ENCODE results near the gene CD37.
"Not testable (repeated sequence)": the region's sequence is repeated elsewhere in the genome, so short reads cannot be mapped to it uniquely, and the experiment has no call there.

GRCh38 chr19:49325756-49326155 is 9.4 kb upstream of the CD37 start:
- TF ChIP-seq, protein P1, sequence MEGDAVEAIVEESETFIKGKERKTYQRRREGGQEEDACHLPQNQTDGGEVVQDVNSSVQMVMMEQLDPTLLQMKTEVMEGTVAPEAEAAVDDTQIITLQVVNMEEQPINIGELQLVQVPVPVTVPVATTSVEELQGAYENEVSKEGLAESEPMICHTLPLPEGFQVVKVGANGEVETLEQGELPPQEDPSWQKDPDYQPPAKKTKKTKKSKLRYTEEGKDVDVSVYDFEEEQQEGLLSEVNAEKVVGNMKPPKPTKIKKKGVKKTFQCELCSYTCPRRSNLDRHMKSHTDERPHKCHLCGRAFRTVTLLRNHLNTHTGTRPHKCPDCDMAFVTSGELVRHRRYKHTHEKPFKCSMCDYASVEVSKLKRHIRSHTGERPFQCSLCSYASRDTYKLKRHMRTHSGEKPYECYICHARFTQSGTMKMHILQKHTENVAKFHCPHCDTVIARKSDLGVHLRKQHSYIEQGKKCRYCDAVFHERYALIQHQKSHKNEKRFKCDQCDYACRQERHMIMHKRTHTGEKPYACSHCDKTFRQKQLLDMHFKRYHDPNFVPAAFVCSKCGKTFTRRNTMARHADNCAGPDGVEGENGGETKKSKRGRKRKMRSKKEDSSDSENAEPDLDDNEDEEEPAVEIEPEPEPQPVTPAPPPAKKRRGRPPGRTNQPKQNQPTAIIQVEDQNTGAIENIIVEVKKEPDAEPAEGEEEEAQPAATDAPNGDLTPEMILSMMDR (IDR thresholded peaks at IDR 0.05 in 2 of 3, conservative IDR thresholded peaks at IDR 0.05 in 1 of 3; ENCODE audit: borderline replicate concordance in 1 of 3, insufficient read depth in 1 of 3, low read depth in 2 of 3, low read length in 2 of 3) = not testable (repeated sequence)
- TF ChIP-seq POLR2A (IDR thresholded peaks at IDR 0.05; ENCODE audit: borderline replicate concordance, extremely low read depth, insufficient read depth, insufficient read length); EZH2 (IDR thresholded peaks at IDR 0.05); RAD21 (IDR thresholded peaks at IDR 0.05; ENCODE audit: low read depth); POLR2AphosphoS5 (IDR thresholded peaks at IDR 0.05; ENCODE audit: low read depth, low read length); JUND (IDR thresholded peaks at IDR 0.05); EZH2phosphoT487 (IDR thresholded peaks at IDR 0.05; ENCODE audit: borderline replicate concordance); TCF7L2 (IDR thresholded peaks at IDR 0.05; ENCODE audit: borderline replicate concordance, extremely low read depth, insufficient read depth, insufficient read length); ZNF274 (IDR thresholded peaks at IDR 0.05; ENCODE audit: low read depth, low read length); YY1 (IDR thresholded peaks at IDR 0.05; ENCODE audit: extremely low read depth, insufficient replicate concordance, low read depth, low read length); SP1 (IDR thresholded peaks at IDR 0.05; ENCODE audit: low read depth): not testable (repeated sequence)
- TF ChIP-seq, protein P2, sequence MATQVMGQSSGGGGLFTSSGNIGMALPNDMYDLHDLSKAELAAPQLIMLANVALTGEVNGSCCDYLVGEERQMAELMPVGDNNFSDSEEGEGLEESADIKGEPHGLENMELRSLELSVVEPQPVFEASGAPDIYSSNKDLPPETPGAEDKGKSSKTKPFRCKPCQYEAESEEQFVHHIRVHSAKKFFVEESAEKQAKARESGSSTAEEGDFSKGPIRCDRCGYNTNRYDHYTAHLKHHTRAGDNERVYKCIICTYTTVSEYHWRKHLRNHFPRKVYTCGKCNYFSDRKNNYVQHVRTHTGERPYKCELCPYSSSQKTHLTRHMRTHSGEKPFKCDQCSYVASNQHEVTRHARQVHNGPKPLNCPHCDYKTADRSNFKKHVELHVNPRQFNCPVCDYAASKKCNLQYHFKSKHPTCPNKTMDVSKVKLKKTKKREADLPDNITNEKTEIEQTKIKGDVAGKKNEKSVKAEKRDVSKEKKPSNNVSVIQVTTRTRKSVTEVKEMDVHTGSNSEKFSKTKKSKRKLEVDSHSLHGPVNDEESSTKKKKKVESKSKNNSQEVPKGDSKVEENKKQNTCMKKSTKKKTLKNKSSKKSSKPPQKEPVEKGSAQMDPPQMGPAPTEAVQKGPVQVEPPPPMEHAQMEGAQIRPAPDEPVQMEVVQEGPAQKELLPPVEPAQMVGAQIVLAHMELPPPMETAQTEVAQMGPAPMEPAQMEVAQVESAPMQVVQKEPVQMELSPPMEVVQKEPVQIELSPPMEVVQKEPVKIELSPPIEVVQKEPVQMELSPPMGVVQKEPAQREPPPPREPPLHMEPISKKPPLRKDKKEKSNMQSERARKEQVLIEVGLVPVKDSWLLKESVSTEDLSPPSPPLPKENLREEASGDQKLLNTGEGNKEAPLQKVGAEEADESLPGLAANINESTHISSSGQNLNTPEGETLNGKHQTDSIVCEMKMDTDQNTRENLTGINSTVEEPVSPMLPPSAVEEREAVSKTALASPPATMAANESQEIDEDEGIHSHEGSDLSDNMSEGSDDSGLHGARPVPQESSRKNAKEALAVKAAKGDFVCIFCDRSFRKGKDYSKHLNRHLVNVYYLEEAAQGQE (IDR thresholded peaks at IDR 0.05; ENCODE audit: low read depth) = not testable (repeated sequence)
- TF ChIP-seq, protein P3, sequence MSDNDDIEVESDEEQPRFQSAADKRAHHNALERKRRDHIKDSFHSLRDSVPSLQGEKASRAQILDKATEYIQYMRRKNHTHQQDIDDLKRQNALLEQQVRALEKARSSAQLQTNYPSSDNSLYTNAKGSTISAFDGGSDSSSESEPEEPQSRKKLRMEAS (IDR thresholded peaks at IDR 0.05) = not testable (repeated sequence)
- TF ChIP-seq, protein P4, sequence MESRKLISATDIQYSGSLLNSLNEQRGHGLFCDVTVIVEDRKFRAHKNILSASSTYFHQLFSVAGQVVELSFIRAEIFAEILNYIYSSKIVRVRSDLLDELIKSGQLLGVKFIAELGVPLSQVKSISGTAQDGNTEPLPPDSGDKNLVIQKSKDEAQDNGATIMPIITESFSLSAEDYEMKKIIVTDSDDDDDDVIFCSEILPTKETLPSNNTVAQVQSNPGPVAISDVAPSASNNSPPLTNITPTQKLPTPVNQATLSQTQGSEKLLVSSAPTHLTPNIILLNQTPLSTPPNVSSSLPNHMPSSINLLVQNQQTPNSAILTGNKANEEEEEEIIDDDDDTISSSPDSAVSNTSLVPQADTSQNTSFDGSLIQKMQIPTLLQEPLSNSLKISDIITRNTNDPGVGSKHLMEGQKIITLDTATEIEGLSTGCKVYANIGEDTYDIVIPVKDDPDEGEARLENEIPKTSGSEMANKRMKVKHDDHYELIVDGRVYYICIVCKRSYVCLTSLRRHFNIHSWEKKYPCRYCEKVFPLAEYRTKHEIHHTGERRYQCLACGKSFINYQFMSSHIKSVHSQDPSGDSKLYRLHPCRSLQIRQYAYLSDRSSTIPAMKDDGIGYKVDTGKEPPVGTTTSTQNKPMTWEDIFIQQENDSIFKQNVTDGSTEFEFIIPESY (IDR thresholded peaks at IDR 0.05; ENCODE audit: extremely low read depth, insufficient replicate concordance, low read length) = not testable (repeated sequence)
